WTC11 (cell line): ENCODE results near the gene LMF1.

Experiments
- FOXK1 ChIP-seq: sonication (generic); formaldehyde crosslinking; IDR thresholded peaks from 2 replicates; pipeline ENCODE4 v1.8.0; 2022; ENCODE audit warnings: mild to moderate bottlenecking, moderate library complexity, missing genetic modification reagents
- GABPB1 ChIP-seq: sonication (generic); formaldehyde crosslinking; IDR thresholded peaks from 2 replicates; pipeline ENCODE4 v1.8.1; 2023; ENCODE audit warnings: mild to moderate bottlenecking, missing genetic modification reagents
- NR3C1 ChIP-seq: sonication (generic); formaldehyde crosslinking; conservative IDR thresholded peaks from 2 replicates; pipeline ENCODE4 v1.8.1; 2023; ENCODE audit warnings: low read depth, mild to moderate bottlenecking, missing genetic modification reagents
- TEAD1 ChIP-seq: sonication (generic); formaldehyde crosslinking; IDR thresholded peaks from 2 replicates; pipeline ENCODE4 v1.8.0; 2022; ENCODE audit warnings: mild to moderate bottlenecking, missing genetic modification reagents
- ZBTB21 ChIP-seq: sonication (generic); formaldehyde crosslinking; IDR thresholded peaks from 2 replicates; pipeline ENCODE4 v1.8.1; 2023; ENCODE audit warnings: mild to moderate bottlenecking, missing genetic modification reagents, borderline replicate concordance
- ZNF423 ChIP-seq: fragments of 250-450 bp; sonication (Bioruptor Pico); IDR thresholded peaks from 2 replicates; pipeline ENCODE4 v2.1.2; 2022; ENCODE audit warnings: mild to moderate bottlenecking, moderate library complexity
- TF ChIP-seq, protein P1 (sequence below): sonication (generic); formaldehyde crosslinking; IDR thresholded peaks from 2 replicates; pipeline ENCODE4 v1.8.1; 2023; ENCODE audit warnings: mild to moderate bottlenecking, missing genetic modification reagents, moderate library complexity
- TF ChIP-seq, protein P2 (sequence below): sonication (generic); formaldehyde crosslinking; IDR thresholded peaks from 2 replicates; pipeline ENCODE4 v1.8.0; 2022; ENCODE audit warnings: mild to moderate bottlenecking, missing genetic modification reagents
- TF ChIP-seq, protein P3 (sequence below): sonication (generic); formaldehyde crosslinking; conservative IDR thresholded peaks from 2 replicates; pipeline ENCODE4 v1.8.1; 2022; ENCODE audit warnings: mild to moderate bottlenecking, missing genetic modification reagents
- TF ChIP-seq, protein P4 (sequence below): fragments of 200-600 bp; IDR thresholded peaks from 2 replicates; pipeline ENCODE4 v1.8.0; 2022; ENCODE audit warnings: antibody characterized with exemption
- TF ChIP-seq, protein P5 (sequence below): sonication (generic); formaldehyde crosslinking; IDR thresholded peaks from 2 replicates; pipeline ENCODE4 v1.8.1; 2022; ENCODE audit warnings: mild to moderate bottlenecking, moderate library complexity, missing genetic modification reagents

DNA sequence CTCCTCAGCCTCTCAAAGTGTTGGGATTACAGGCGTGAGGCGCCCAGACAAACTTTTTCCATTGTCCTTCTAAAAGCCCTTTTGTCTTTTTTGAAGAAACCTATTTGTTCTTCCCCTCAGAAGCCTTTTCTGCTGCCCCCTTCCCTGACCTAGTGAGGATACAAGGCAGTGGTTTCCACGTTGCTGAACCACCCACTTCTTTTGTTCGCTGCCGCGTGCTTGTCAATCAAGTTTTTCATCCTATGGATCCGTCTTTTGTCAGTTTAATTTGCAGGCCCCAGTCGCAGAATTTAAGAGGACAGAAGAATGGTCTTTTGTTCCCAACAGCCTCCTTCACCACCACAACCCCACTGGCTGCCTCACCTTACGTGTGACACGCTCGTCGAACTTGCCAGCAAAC lies 150.0 kb downstream of the LMF1 start:
- TF ChIP-seq, protein P1, sequence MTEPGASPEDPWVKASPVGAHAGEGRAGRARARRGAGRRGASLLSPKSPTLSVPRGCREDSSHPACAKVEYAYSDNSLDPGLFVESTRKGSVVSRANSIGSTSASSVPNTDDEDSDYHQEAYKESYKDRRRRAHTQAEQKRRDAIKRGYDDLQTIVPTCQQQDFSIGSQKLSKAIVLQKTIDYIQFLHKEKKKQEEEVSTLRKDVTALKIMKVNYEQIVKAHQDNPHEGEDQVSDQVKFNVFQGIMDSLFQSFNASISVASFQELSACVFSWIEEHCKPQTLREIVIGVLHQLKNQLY: no peak
- TF ChIP-seq, protein P2, sequence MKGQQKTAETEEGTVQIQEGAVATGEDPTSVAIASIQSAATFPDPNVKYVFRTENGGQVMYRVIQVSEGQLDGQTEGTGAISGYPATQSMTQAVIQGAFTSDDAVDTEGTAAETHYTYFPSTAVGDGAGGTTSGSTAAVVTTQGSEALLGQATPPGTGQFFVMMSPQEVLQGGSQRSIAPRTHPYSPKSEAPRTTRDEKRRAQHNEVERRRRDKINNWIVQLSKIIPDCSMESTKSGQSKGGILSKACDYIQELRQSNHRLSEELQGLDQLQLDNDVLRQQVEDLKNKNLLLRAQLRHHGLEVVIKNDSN (CRISPR knock-in tag): no peak
- TF ChIP-seq, protein P3, sequence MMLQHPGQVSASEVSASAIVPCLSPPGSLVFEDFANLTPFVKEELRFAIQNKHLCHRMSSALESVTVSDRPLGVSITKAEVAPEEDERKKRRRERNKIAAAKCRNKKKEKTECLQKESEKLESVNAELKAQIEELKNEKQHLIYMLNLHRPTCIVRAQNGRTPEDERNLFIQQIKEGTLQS (CRISPR knock-in tag): no peak
- TF ChIP-seq, protein P4, sequence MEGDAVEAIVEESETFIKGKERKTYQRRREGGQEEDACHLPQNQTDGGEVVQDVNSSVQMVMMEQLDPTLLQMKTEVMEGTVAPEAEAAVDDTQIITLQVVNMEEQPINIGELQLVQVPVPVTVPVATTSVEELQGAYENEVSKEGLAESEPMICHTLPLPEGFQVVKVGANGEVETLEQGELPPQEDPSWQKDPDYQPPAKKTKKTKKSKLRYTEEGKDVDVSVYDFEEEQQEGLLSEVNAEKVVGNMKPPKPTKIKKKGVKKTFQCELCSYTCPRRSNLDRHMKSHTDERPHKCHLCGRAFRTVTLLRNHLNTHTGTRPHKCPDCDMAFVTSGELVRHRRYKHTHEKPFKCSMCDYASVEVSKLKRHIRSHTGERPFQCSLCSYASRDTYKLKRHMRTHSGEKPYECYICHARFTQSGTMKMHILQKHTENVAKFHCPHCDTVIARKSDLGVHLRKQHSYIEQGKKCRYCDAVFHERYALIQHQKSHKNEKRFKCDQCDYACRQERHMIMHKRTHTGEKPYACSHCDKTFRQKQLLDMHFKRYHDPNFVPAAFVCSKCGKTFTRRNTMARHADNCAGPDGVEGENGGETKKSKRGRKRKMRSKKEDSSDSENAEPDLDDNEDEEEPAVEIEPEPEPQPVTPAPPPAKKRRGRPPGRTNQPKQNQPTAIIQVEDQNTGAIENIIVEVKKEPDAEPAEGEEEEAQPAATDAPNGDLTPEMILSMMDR: no peak
- TF ChIP-seq ZBTB21 (CRISPR knock-in tag) (no peak), ZNF423 (no peak), FOXK1 (CRISPR knock-in tag) (no peak), GABPB1 (no peak), NR3C1 (CRISPR knock-in tag) (no peak), TEAD1 (CRISPR knock-in tag) (no peak)
- TF ChIP-seq, protein P5, sequence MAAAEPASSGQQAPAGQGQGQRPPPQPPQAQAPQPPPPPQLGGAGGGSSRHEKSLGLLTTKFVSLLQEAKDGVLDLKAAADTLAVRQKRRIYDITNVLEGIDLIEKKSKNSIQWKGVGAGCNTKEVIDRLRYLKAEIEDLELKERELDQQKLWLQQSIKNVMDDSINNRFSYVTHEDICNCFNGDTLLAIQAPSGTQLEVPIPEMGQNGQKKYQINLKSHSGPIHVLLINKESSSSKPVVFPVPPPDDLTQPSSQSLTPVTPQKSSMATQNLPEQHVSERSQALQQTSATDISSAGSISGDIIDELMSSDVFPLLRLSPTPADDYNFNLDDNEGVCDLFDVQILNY (CRISPR knock-in tag): no peak
